WTC11 (cell line): Measurements from ENCODE around the gene ZAR1.

Experiments used
- ATF3 ChIP-seq: sonication (generic); formaldehyde crosslinking; conservative IDR thresholded peaks from 2 replicates; pipeline ENCODE4 v1.8.1; 2022; ENCODE audit warnings: mild to moderate bottlenecking, missing genetic modification reagents
- CTCF ChIP-seq: fragments of 200-600 bp; IDR thresholded peaks from 2 replicates; pipeline ENCODE4 v1.8.0; 2022; ENCODE audit warnings: antibody characterized with exemption
- GRHL2 ChIP-seq: fragments of 250-450 bp; sonication (Bioruptor Pico); IDR thresholded peaks from 2 replicates; pipeline ENCODE4 v1.8.0; 2022; ENCODE audit warnings: mild to moderate bottlenecking, moderate library complexity; ENCODE audit not compliant: insufficient replicate concordance, severe bottlenecking
- KAT7 ChIP-seq: sonication (generic); formaldehyde crosslinking; IDR thresholded peaks from 2 replicates; pipeline ENCODE4 v1.8.1; 2023; ENCODE audit warnings: missing genetic modification reagents, mild to moderate bottlenecking, borderline replicate concordance
- SP1 ChIP-seq: sonication (generic); formaldehyde crosslinking; conservative IDR thresholded peaks from 2 replicates; pipeline ENCODE4 v1.8.1; 2022; ENCODE audit warnings: missing genetic modification reagents
- USF1 ChIP-seq: sonication (generic); formaldehyde crosslinking; IDR thresholded peaks from 2 replicates; pipeline ENCODE4 v1.8.0; 2022; ENCODE audit warnings: mild to moderate bottlenecking, missing genetic modification reagents
- ZNF281 ChIP-seq: sonication (generic); formaldehyde crosslinking; IDR thresholded peaks from 2 replicates; pipeline ENCODE4 v1.8.0; 2023; ENCODE audit warnings: mild to moderate bottlenecking, missing genetic modification reagents

- TF ChIP-seq USF1 (CRISPR knock-in tag) = no peak
- no peak for TF ChIP-seq CTCF
- no peak for TF ChIP-seq ATF3
- TF ChIP-seq KAT7 (CRISPR knock-in tag) = no peak
- TF ChIP-seq GRHL2 (CRISPR knock-in tag) = no peak
- no peak for TF ChIP-seq SP1 (CRISPR knock-in tag)
- no peak for TF ChIP-seq ZNF281 (CRISPR knock-in tag)
These were observed 29.1 kb upstream of the ZAR1 start for GRCh38 chr4:48461000-48461399.
